Prostate gland (tissue), 2 donors: ENCODE results near the gene SLC25A36.

Experiments
- POLR2A ChIP-seq: fragments of 450-650 bp; IDR thresholded peaks from one replicate; pipeline ENCODE4 v1.6.1; 2016; ENCODE audit warnings: antibody characterized with exemption, mild to moderate bottlenecking
- TF ChIP-seq, protein P1 (sequence below), 4 experiments: fragments of 200-600 bp in 2 of 4; fragments of 450-650 bp in 2 of 4; sonication (generic) in 2 of 4; IDR thresholded peaks; 1 replicate in 3 of 4; 2 replicates in 1 of 4; pipeline ENCODE4 v1.5.1; 2016 to 2019; ENCODE audit warnings: antibody characterized with exemption in 4 of 4, mild to moderate bottlenecking in 2 of 4, moderate library complexity in 2 of 4

DNA sequence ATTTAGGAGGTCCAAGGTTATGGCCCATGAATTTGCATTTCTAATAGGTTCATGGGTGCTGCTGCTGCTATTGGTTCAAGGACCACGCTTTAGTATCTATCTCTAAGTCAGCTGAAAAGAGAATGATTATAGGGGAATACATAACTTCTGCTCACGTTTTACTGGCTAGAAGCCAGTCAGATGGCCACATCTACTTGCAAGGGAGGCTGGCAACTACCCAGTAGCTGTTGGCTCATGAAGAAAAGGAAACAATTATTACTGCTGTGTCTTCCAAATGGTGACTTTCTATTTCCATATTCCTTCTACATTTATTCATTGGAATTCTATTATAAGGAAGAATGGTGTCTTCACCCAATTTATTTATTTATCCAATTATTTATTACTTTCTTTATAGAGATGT lies 54.2 kb downstream of the SLC25A36 start:
- TF ChIP-seq, protein P1, sequence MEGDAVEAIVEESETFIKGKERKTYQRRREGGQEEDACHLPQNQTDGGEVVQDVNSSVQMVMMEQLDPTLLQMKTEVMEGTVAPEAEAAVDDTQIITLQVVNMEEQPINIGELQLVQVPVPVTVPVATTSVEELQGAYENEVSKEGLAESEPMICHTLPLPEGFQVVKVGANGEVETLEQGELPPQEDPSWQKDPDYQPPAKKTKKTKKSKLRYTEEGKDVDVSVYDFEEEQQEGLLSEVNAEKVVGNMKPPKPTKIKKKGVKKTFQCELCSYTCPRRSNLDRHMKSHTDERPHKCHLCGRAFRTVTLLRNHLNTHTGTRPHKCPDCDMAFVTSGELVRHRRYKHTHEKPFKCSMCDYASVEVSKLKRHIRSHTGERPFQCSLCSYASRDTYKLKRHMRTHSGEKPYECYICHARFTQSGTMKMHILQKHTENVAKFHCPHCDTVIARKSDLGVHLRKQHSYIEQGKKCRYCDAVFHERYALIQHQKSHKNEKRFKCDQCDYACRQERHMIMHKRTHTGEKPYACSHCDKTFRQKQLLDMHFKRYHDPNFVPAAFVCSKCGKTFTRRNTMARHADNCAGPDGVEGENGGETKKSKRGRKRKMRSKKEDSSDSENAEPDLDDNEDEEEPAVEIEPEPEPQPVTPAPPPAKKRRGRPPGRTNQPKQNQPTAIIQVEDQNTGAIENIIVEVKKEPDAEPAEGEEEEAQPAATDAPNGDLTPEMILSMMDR (IDR thresholded peaks at IDR 0.05): no peak
- no peak for TF ChIP-seq POLR2A
